ENCODE measurements around the gene FRYL.
A peak's percentile ranks its signal among the peaks of the same experiment; 100 is the strongest.

The FRYL gene

GRCh38 chr4:48602222-48602621, 177.9 kb downstream of the FRYL start:
- no peak for TF ChIP-seq CTCF (conservative IDR thresholded peaks at IDR 0.05; ENCODE audit: low read length)
- H3K4me3 ChIP-seq (ENCODE audit: low read length) = no peak overlapping the region
- peak; percentile 51 for DNase-seq (ENCODE audit: low read depth)

- no peak overlapping the region for H3K4me3 ChIP-seq (ENCODE audit: low read length)
- DNase-seq (ENCODE audit: low read depth) = no peak
- no peak for TF ChIP-seq CTCF (conservative IDR thresholded peaks at IDR 0.05; ENCODE audit: low read length)
These were observed 183.7 kb downstream of the FRYL start for GRCh38 chr4:48596336-48596735.

- DNase-seq (ENCODE audit: low read depth) = no peak
- H3K4me3 ChIP-seq (ENCODE audit: low read length) = no peak overlapping the region
- no peak for TF ChIP-seq CTCF (conservative IDR thresholded peaks at IDR 0.05; ENCODE audit: low read length)
These were observed 185.9 kb downstream of the FRYL start for GRCh38 chr4:48594180-48594579.

GRCh38 chr4:48591372-48591771, 188.7 kb downstream of the FRYL start:
- no peak for DNase-seq (ENCODE audit: low read depth)

GRCh38 chr4:48590884-48591283, 189.2 kb downstream of the FRYL start:
- H3K4me3 ChIP-seq (ENCODE audit: low read length) = no peak overlapping the region
- DNase-seq (ENCODE audit: low read depth) = no peak
- no peak for TF ChIP-seq CTCF (conservative IDR thresholded peaks at IDR 0.05; ENCODE audit: low read length)

More at GRCh38 chr4:48591372-48591771, 188.7 kb downstream of the FRYL start:
- no peak overlapping the region for H3K4me3 ChIP-seq (ENCODE audit: low read length)
- TF ChIP-seq CTCF (conservative IDR thresholded peaks at IDR 0.05; ENCODE audit: low read length) = no peak

- no peak overlapping the region for H3K4me3 ChIP-seq (ENCODE audit: low read length)
- DNase-seq (ENCODE audit: low read depth) = no peak
- no peak for TF ChIP-seq CTCF (conservative IDR thresholded peaks at IDR 0.05; ENCODE audit: low read length)
These were observed 191.0 kb downstream of the FRYL start for GRCh38 chr4:48589098-48589445.

- DNase-seq (ENCODE audit: low read depth) = peak; percentile 19
- no peak overlapping the region for H3K4me3 ChIP-seq (ENCODE audit: low read length)
- TF ChIP-seq CTCF (conservative IDR thresholded peaks at IDR 0.05; ENCODE audit: low read length) = peak; percentile 45
These were observed 191.6 kb downstream of the FRYL start for GRCh38 chr4:48588230-48589097.
